K562 (cell line): Measurements from ENCODE around the gene RINL. TPM values are rescaled to one million over a fixed set of nuclear protein-coding genes. Genes with fewer than 3 reads are reported as not detected.

Experiments
- CAMTA2 ChIP-seq: fragments of 250-450 bp; sonication (Bioruptor Pico); conservative IDR thresholded peaks from 2 replicates; pipeline ENCODE4 v1.5.1; 2022
- CEBPZ ChIP-seq: fragments of 150-350 bp; IDR thresholded peaks from 2 replicates; pipeline ENCODE4 v1.6.1; 2014; ENCODE audit warnings: low read depth, mild to moderate bottlenecking, low read length, borderline replicate concordance
- MTA3 ChIP-seq: fragments of 450-650 bp; formaldehyde crosslinking; IDR thresholded peaks from 2 replicates; pipeline ENCODE4 v1.6.1; 2017; ENCODE audit warnings: mild to moderate bottlenecking, borderline replicate concordance
- NFIC ChIP-seq: fragments of 450-650 bp; IDR thresholded peaks from 2 replicates; pipeline ENCODE4 v1.6.1; 2017; ENCODE audit warnings: mild to moderate bottlenecking, inconsistent platforms
- NFRKB ChIP-seq: fragments of 450-650 bp; IDR thresholded peaks from 2 replicates; pipeline ENCODE4 v1.6.1; 2016; ENCODE audit warnings: low read depth
- NR2C2 ChIP-seq, 2 experiments: fragments of 200-800 bp in 1 of 2; sonication (Bioruptor generic) in 1 of 2; sonication (generic) in 1 of 2; formaldehyde crosslinking in 1 of 2; IDR thresholded peaks; 2 replicates each; pipeline versions ENCODE4 v1.6.1 to v1.8.0; 2016 to 2022; ENCODE audit warnings: mild to moderate bottlenecking in 1 of 2, missing compliant biosample characterization in 1 of 2, missing genetic modification characterization in 1 of 2, missing genetic modification reagents in 1 of 2
- PHF21A ChIP-seq: fragments of 450-650 bp; IDR thresholded peaks from 2 replicates; pipeline ENCODE4 v1.6.1; 2017; ENCODE audit warnings: low read depth, borderline replicate concordance
- POLR2G ChIP-seq: fragments of 200-400 bp; formaldehyde crosslinking; IDR thresholded peaks from 2 replicates; pipeline ENCODE4 v1.6.1; 2017; ENCODE audit warnings: low read depth, mild to moderate bottlenecking, antibody characterized with exemption, low read length, moderate library complexity
- RBM15 ChIP-seq: fragments of 200-400 bp; formaldehyde crosslinking; IDR thresholded peaks from 2 replicates; pipeline ENCODE4 v1.6.1; 2018; ENCODE audit warnings: mild to moderate bottlenecking, low read length, moderate library complexity; ENCODE audit not compliant: insufficient read depth
- SMARCA4 ChIP-seq: fragments of 450-650 bp; IDR thresholded peaks from 2 replicates; pipeline ENCODE4 v1.6.1; 2016
- TSHZ1 ChIP-seq: fragments of 250-450 bp; sonication (Bioruptor Pico); IDR thresholded peaks from 2 replicates; pipeline ENCODE4 v1.4.0; 2020; ENCODE audit warnings: mild to moderate bottlenecking, moderate library complexity
- UBTF ChIP-seq, 2 experiments: IDR thresholded peaks; 2 replicates each; pipeline ENCODE4 v1.6.1; 2012; ENCODE audit warnings: improper control_type of control experiment in 2 of 2, low read depth in 2 of 2, low read length in 2 of 2, borderline replicate concordance in 1 of 2
- ZBTB34 ChIP-seq: fragments of 250-450 bp; sonication (Bioruptor Pico); IDR thresholded peaks from 2 replicates; pipeline ENCODE4 v1.8.0; 2021; ENCODE audit warnings: mild to moderate bottlenecking, moderate library complexity
- ZFX ChIP-seq: sonication (generic); formaldehyde crosslinking; IDR thresholded peaks from 2 replicates; pipeline ENCODE4 v1.8.0; 2022; ENCODE audit warnings: mild to moderate bottlenecking, missing genetic modification reagents, moderate library complexity
- polyA plus RNA-seq, 8 experiments: library from polyadenylated mRNA; depleted of rRNA in 4 of 8; stranded (reverse) in 5 of 8; unstranded in 3 of 8; fragments of >200 nt; fragmentation: Nextera tagmentation in 2 of 8; fragmentation: Illumina TruSeq in 1 of 8; extraction: Ambion mirVana in 2 of 8; extraction: Trizol in 1 of 8; gene quantifications; 2 replicates each; pipeline versions ENCODE4 v1.2.1 to v1.2.3, GENCODE V29; 2011 to 2014; ENCODE audit warnings: inconsistent platforms in 1 of 8, missing spikeins in 1 of 8
- total RNA-seq, 7 experiments: library from RNA; depleted of rRNA in 6 of 7; stranded (reverse); fragments of >200 nt in 6 of 7; fragmentation: Illumina TruSeq in 2 of 7; extraction: Trizol in 2 of 7; gene quantifications; 2 replicates each; pipeline versions ENCODE4 v1.2.1 to v1.2.3, GENCODE V29; 2011 to 2021; ENCODE audit warnings: low replicate concordance in 1 of 7

Gene RINL
- total and polyA plus RNA-seq, 9 of the 15 experiments (the other 6 are each of a cell fraction or from before 2014, with no cell fraction given): 0.82 to 10.9 (median 4.9) TPM

GRCh38 chr19:38819231-38819920 is 58.7 kb downstream of the RINL start (continued):
- no peak; the same call in 1 of the 2 replicates for TF ChIP-seq PHF21A
- TF ChIP-seq POLR2G: no peak
- TF ChIP-seq RBM15: no peak
- 0 out of 4 replicates have a peak, but pooled peaks of 1 of the 2 experiments have one; percentile 57 for TF ChIP-seq UBTF (IDR thresholded peaks at IDR 0.05; ENCODE audit: borderline replicate concordance in 1 of 2, low read depth in 2 of 2, low read length in 2 of 2)
- no peak for TF ChIP-seq ZBTB34
- TF ChIP-seq MTA3: peak; percentile 51; the same call in 1 of the 2 replicates
- TF ChIP-seq CEBPZ: no peak
- no peak for TF ChIP-seq TSHZ1 (CRISPR knock-in tag)
- TF ChIP-seq CAMTA2 (CRISPR knock-in tag): no peak
- TF ChIP-seq NFIC: peak; percentile 60
- TF ChIP-seq SMARCA4: peak; percentile 72; the same call in 1 of the 2 replicates
- TF ChIP-seq NFRKB: no peak
- peak; percentile 65; the same call in 1 of the 2 replicates for TF ChIP-seq NR2C2 (CRISPR knock-in tag; IDR thresholded peaks at IDR 0.05)
- peak; percentile 80 for TF ChIP-seq NR2C2 (tag; IDR thresholded peaks at IDR 0.05)
- 0 out of 2 replicates have a peak, but pooled peaks have one; percentile 15 for TF ChIP-seq ZFX (CRISPR knock-in tag)
